Retinal pigment epithelial cell (primary cell): ENCODE data around the gene ARL5A.

Source experiments
- DNase-seq: peaks from one replicate; pipeline ENCODE4 v3.0.0-alpha.2; 2010; ENCODE audit warnings: low read depth
- H3K4me3 ChIP-seq: 2 replicates; pipeline ENCODE4 v1.5.1; 2011; ENCODE audit warnings: mild to moderate bottlenecking, low read length, control low read depth, moderate library complexity
- TF ChIP-seq, protein P1 (sequence below): conservative IDR thresholded peaks from 2 replicates; pipeline ENCODE4 v1.5.1; 2011; ENCODE audit warnings: low read depth, low read length, control low read depth, inconsistent platforms

Gene ARL5A

DNA sequence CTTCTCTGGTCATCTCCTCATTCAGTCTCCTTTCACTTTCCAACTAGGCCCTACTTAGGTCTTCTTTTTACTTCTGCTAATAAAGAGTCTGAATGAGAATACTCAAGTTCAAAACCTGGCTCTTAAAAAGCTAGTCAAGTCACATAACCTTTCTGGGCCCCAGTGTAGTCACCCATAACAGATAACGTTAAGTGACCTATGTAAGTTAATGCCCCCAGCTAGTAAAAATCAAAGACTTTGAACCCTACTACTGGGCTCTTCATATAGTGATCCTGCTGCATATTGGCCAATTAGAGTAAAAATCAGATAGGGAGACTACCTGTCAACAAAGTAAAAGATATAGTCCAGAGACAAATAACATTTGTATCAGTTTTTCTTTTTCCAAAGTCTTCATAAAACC is 17.7 kb downstream of the ARL5A start:
- no peak overlapping the region for H3K4me3 ChIP-seq
- no peak for DNase-seq
- TF ChIP-seq, protein P1, sequence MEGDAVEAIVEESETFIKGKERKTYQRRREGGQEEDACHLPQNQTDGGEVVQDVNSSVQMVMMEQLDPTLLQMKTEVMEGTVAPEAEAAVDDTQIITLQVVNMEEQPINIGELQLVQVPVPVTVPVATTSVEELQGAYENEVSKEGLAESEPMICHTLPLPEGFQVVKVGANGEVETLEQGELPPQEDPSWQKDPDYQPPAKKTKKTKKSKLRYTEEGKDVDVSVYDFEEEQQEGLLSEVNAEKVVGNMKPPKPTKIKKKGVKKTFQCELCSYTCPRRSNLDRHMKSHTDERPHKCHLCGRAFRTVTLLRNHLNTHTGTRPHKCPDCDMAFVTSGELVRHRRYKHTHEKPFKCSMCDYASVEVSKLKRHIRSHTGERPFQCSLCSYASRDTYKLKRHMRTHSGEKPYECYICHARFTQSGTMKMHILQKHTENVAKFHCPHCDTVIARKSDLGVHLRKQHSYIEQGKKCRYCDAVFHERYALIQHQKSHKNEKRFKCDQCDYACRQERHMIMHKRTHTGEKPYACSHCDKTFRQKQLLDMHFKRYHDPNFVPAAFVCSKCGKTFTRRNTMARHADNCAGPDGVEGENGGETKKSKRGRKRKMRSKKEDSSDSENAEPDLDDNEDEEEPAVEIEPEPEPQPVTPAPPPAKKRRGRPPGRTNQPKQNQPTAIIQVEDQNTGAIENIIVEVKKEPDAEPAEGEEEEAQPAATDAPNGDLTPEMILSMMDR: no peak

DNA sequence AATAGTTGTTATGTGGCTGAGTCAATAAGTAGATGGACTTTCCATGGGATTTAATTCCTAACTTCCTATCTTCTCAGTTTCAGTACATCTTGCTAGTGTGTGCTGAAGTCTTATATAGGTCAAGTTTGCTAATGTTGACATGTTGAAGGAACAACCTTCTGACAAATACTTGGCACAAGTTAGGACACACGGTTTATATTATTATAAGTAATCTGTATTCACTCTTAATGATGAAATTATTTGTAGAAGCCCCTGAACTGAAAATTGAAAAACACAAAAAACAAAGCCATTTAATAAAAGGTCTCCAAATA is 19.2 kb downstream of the ARL5A start:
- TF ChIP-seq, protein P1: no peak
- no peak overlapping the region for H3K4me3 ChIP-seq
- DNase-seq: no peak

DNA sequence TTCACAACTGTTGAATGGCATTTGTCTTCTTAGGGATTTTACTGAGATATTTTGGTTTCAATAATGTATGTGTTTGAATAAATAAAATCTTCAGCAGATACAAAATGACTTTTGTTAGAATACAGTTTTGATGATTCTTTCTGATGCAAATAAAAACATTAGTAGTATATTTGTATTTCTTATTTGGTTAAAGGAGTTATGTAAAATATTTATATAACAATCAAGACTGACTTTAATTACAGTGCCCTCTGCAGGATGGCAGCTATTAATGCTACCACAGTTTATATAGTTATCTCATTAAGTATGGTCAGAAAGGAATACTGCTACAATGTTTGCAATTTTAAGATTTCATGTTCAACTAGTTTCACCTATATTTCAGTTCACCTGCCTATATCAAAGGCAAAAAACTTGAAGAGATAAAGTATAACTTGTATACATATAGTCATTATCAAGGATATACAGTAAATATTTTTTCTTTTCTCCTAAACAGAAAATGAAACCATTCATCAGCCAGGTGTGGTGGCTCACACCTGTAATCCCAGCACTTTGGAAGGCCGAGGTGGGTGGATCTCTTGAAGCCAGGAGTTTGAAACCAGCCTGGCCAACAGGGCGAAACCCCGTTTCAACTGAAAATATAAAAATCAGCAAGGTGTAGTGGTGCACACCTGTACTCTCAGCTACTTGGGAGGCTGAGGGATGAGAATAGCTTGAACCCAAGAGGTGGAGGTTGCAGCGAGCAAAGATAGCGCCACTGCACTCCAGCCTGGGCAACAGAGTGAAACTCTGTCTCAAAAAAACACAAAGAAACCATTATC is 19.8 kb downstream of the ARL5A start:
- H3K4me3 ChIP-seq: no peak overlapping the region
- TF ChIP-seq, protein P1: peak; percentile 58
- DNase-seq: no peak

DNA sequence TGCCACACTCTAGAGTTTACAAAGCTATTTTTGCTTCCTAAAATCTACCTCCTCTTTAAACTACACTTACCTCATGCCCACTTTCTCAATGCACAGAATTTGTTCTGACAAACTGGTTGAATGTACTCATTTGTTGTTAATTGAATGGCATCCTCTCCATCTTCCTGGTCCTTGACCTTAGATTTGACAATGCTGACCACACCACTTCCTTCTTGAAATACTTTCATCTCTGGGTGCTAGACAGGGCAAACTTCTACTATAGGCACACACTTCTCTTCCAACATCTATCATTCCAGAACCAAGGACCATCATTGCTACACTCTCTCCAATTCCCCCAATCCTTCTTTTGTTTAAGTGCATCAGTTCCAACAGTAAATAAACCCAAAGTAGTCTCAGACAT is 22.3 kb downstream of the ARL5A start:
- TF ChIP-seq, protein P1: no peak
- no peak overlapping the region for H3K4me3 ChIP-seq
- no peak for DNase-seq

DNA sequence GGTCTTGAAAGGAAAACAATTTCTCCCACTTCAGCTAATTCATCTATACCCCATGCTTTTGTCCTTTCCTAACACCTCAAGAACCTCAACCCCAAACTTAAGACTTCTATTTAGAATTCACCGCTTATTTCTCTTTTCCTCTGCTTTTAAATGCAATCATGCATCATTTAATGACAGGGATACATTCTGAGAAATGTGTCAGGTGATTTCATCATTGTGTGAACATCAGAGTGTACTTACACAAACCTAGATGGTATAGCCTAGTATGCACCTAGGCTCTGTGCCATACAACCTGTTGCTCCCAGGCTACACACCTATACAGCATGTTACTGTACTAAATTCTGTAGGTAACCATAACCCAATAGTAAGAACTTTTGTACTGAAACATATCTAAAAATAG is 22.9 kb downstream of the ARL5A start:
- TF ChIP-seq, protein P1: no peak
- DNase-seq: no peak

GRCh38 chr2:151803811-151804210 is 24.4 kb downstream of the ARL5A start:
- TF ChIP-seq, protein P1: no peak
- no peak for DNase-seq
- no peak overlapping the region for H3K4me3 ChIP-seq

More for the DNA sequence above, 22.9 kb downstream of the ARL5A start:
- H3K4me3 ChIP-seq: no peak overlapping the region

DNA sequence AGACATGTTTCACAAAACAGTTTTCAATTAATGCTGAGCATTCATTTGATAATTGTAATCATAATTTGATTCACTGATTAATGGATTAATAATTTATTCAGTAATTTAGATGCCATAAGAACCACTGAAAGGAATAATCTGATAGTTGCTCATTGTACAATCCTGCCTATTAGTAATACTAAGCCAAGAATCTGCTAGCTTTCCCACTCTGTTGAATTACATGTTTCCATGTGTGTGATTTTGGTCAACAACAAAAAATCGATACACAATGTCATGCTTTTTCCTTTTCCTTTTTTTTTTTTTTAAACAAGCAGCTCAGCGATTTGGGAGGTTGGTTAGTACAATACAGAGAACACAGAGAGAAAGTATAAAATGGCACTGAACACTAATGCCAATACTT is 25.9 kb downstream of the ARL5A start:
- DNase-seq: no peak
- TF ChIP-seq, protein P1: no peak
- H3K4me3 ChIP-seq: no peak overlapping the region
